Measurements from ENCODE around the gene ZNF740.

DNA sequence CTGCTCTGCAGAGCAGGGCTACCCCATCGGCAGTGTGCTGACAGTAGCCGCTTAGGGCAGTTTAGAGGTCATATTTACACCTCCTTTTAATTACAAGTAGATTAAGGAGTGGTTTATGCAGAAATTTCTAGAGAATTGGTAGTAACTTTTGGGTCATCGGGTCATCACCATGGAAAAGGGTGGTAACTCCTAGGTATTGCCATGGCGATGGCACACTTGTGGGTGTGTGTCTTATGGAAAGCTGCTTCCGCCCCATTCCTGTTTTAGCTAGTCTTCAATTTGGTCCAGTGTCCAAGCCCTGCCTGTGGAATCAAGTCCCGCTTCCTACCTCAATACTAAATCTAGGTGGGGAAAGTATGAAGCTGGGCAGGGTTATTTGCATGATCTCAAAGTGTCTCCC, 29.5 kb upstream of the ZNF740 start:
- TF ChIP-seq CTCF (IDR thresholded peaks at IDR 0.05; ENCODE audit: low read length) (no peak), EZH2 (IDR thresholded peaks at IDR 0.05; ENCODE audit: borderline replicate concordance, low read length) (no peak)
